PC-3 (cell line): Measurements from ENCODE around the gene UBL4A.

Experiments
- CTCF ChIP-seq: fragments of 300-600 bp; sonication (generic); conservative IDR thresholded peaks from 2 replicates; pipeline ENCODE4 v1.5.1; 2017; ENCODE audit warnings: antibody characterized with exemption, low read depth, mild to moderate bottlenecking, low read length
- EZH2 ChIP-seq: fragments of 300-600 bp; sonication (generic); IDR thresholded peaks from one replicate; pipeline ENCODE4 v1.6.1; 2017; ENCODE audit warnings: antibody characterized with exemption, mild to moderate bottlenecking, low read length; ENCODE audit not compliant: unreplicated experiment

DNA sequence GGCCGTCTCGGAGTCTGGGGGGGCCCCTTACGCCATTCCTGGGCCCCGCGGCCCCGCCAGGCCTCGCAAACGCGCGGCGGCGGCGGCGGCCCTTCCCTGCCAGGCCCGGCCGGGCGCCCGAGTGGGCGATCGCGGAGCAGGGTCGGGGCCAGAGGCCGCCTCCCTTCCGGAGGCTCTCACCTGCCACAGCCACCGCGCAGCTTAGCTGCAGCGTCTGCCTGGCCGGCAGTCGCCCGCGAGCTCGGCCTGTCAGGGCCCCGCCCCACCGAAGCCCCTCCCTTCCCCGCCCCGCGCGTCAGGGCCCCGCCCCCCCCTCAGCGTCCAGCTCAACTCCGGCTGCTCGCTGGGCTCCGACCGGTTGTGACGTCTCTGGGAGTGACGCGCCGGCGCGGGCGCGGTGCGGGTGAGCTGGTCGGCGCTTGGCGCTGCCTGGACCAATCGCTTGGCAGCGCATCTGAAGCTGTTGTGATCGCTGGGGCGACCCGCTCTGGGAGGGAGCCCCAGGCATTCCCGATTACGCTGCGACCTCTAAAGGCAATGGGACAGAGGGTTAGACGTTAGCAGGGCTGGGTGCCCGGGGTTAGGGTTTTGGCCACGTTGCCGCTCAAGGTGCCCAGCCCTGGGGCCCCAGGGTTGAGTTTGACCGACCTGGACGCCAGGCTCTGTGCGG lies 4.1 kb upstream of the UBL4A start, which contains the start of gene SLC10A3:
- TF ChIP-seq CTCF, result no peak; the same call in 1 of the 2 replicates
- TF ChIP-seq EZH2, result no peak
